ENCODE results near the gene CNTNAP2.

Gene CNTNAP2

DNA sequence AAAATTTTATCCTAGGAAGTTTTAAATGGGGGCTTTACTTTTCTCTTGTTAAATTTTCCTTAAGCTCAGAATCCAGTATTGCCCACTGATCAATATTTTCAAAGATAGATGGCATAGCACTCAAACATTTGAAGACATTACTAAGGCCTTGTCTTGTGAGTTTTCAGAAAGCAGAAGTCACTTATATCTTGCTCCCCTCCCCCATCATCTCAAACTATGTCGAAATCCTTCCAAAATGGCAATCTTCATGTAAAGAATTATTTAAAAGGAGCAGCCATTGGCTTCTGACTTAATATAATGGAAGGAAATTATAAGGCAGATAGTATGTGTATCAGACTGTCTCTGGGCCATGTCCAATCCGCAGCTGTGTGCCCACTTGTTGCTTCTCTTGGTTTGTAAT lies 1920.4 kb downstream of the CNTNAP2 start:
- Histone ChIP-seq H3K9ac (ENCODE audit: low read length) (no peak overlapping the region), H4K20me1 (ENCODE audit: low read depth, low read length) (no peaks in the 10 kb centered on the region), H3K4me2 (ENCODE audit: low read depth, low read length, poor library complexity, severe bottlenecking) (no peak overlapping the region), H3K27ac (ENCODE audit: low read depth, low read length) (no peak overlapping the region), H3K4me3 (ENCODE audit: insufficient read depth, low read length, poor library complexity, severe bottlenecking) (no peak overlapping the region), H3K79me2 (ENCODE audit: insufficient read depth, low read length) (no peaks in the 10 kb centered on the region), H3K36me3 (ENCODE audit: low read length) (no peaks in the 10 kb centered on the region), H2AFZ (ENCODE audit: low read depth, low read length, severe bottlenecking) (no peak overlapping the region), H3K9me3 (ENCODE audit: insufficient read depth, low read length) (no peaks in the 10 kb centered on the region), H3K9me2 (replicated peaks; ENCODE audit: insufficient read depth, low read length) (no peaks in the 10 kb centered on the region), H3F3A (ENCODE audit: insufficient read depth) (no peaks in the 10 kb centered on the region), H3K27me3 (ENCODE audit: low read length) (no peaks in the 10 kb centered on the region)
- TF ChIP-seq, protein P1, sequence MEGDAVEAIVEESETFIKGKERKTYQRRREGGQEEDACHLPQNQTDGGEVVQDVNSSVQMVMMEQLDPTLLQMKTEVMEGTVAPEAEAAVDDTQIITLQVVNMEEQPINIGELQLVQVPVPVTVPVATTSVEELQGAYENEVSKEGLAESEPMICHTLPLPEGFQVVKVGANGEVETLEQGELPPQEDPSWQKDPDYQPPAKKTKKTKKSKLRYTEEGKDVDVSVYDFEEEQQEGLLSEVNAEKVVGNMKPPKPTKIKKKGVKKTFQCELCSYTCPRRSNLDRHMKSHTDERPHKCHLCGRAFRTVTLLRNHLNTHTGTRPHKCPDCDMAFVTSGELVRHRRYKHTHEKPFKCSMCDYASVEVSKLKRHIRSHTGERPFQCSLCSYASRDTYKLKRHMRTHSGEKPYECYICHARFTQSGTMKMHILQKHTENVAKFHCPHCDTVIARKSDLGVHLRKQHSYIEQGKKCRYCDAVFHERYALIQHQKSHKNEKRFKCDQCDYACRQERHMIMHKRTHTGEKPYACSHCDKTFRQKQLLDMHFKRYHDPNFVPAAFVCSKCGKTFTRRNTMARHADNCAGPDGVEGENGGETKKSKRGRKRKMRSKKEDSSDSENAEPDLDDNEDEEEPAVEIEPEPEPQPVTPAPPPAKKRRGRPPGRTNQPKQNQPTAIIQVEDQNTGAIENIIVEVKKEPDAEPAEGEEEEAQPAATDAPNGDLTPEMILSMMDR (IDR thresholded peaks at IDR 0.05; ENCODE audit: insufficient read depth, low read length, poor library complexity, severe bottlenecking) = no peak
- no peak for TF ChIP-seq EZH2phosphoT487 (conservative IDR thresholded peaks at IDR 0.05; ENCODE audit: low read length)

DNA sequence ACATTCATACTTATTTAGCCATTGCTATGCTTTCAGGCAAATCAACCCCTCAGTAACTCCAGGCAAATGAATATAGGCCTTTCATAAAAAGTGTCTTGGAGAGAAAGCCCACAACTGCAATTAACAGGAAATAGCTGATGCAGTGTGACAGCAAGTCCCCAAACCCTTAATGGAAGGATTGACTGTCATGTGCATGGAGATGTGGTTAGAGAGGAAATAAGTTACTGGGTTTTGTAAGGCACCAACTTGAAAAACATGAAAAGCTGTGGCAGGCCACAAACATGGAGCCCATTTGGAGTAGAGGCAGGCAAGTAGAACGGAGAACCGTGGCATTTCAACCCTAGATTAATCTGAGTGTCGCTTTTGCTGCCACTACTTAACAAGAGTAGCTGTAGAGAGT lies 1924.6 kb downstream of the CNTNAP2 start:
- Histone ChIP-seq H3K27ac (ENCODE audit: low read depth, low read length) (no peak overlapping the region), H3K4me3 (ENCODE audit: insufficient read depth, low read length, poor library complexity, severe bottlenecking) (no peak overlapping the region), H3K27me3 (ENCODE audit: low read length) (no peaks in the 10 kb centered on the region), H3K9ac (ENCODE audit: low read length) (no peak overlapping the region), H3K9me3 (ENCODE audit: insufficient read depth, low read length) (no peaks in the 10 kb centered on the region), H3K9me2 (replicated peaks; ENCODE audit: insufficient read depth, low read length) (no peaks in the 10 kb centered on the region), H3K36me3 (ENCODE audit: low read length) (no peaks in the 10 kb centered on the region), H3K4me2 (ENCODE audit: low read depth, low read length, poor library complexity, severe bottlenecking) (no peak overlapping the region), H4K20me1 (ENCODE audit: low read depth, low read length) (no peaks in the 10 kb centered on the region), H3F3A (ENCODE audit: insufficient read depth) (no peaks in the 10 kb centered on the region), H3K79me2 (ENCODE audit: insufficient read depth, low read length) (no peaks in the 10 kb centered on the region), H2AFZ (ENCODE audit: low read depth, low read length, severe bottlenecking) (no peak overlapping the region)
- TF ChIP-seq, protein P1 (IDR thresholded peaks at IDR 0.05; ENCODE audit: insufficient read depth, low read length, poor library complexity, severe bottlenecking) = no peak
- TF ChIP-seq EZH2phosphoT487 (conservative IDR thresholded peaks at IDR 0.05; ENCODE audit: low read length) = no peak

DNA sequence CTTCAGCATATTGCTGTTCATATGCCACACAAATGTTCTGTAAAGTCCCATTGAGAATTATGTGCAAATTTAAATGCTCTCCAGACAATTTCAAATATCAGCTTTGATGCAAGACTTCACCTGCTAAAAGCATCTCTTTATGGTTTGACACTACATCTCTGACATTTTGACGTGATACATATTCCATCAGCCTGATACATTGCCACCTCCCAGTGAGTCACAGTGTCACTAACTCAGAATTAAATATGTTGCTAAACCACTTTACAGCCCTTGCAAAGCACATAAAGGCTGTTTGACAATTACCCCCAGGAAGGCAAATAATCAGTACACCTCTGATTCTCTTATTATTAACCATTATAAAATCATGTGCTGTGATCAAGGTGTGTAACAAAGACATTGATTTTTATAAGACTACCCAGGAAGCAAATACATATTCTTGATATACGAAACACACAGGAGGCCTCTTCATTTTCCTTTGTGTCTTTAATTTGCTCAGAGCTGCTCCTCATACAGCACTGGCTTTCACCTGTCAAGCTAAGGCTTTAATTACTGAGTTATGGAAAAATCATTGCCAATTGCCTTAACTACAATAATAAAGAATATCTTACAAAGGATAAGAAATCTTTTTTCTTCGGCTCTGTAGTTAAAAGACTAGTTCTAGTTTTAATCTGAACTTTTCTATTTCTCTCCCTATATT lies 1926.5 kb downstream of the CNTNAP2 start:
- H3F3A ChIP-seq (ENCODE audit: insufficient read depth) = no peaks in the 10 kb centered on the region
- no peak overlapping the region for H3K9ac ChIP-seq (ENCODE audit: low read length)
- no peaks in the 10 kb centered on the region for H3K9me3 ChIP-seq (ENCODE audit: insufficient read depth, low read length)
- H3K9me2 ChIP-seq (replicated peaks; ENCODE audit: insufficient read depth, low read length) = no peaks in the 10 kb centered on the region
- H2AFZ ChIP-seq (ENCODE audit: low read depth, low read length, severe bottlenecking) = no peak overlapping the region
- H4K20me1 ChIP-seq (ENCODE audit: low read depth, low read length) = no peaks in the 10 kb centered on the region
- H3K4me3 ChIP-seq (ENCODE audit: insufficient read depth, low read length, poor library complexity, severe bottlenecking) = no peak overlapping the region
- no peak overlapping the region for H3K27ac ChIP-seq (ENCODE audit: low read depth, low read length)
- no peaks in the 10 kb centered on the region for H3K27me3 ChIP-seq (ENCODE audit: low read length)
- no peaks in the 10 kb centered on the region for H3K36me3 ChIP-seq (ENCODE audit: low read length)
- H3K4me2 ChIP-seq (ENCODE audit: low read depth, low read length, poor library complexity, severe bottlenecking) = no peak overlapping the region
- H3K79me2 ChIP-seq (ENCODE audit: insufficient read depth, low read length) = no peaks in the 10 kb centered on the region
- TF ChIP-seq EZH2phosphoT487 (conservative IDR thresholded peaks at IDR 0.05; ENCODE audit: low read length) = no peak
- TF ChIP-seq, protein P1 (IDR thresholded peaks at IDR 0.05; ENCODE audit: insufficient read depth, low read length, poor library complexity, severe bottlenecking) = no peak
